ENCODE data around the gene MRPL43. TPM values are rescaled to one million over a fixed set of nuclear protein-coding genes. Genes with fewer than 3 reads are reported as not detected.

Gene MRPL43
- polyA plus RNA-seq, 2 of the 4 experiments (the other 2 are of a cell fraction) = 76.3 to 83.4 TPM

- ChIA-PET CTCF (interaction anchor here (1.3 to 25.8 kb wide), 6 partner anchors 11 to 137 kb away, joined by 3 to 608 read pairs (median 6); partner anchors contain the start of genes LZTS2, MRPL43 and TWNK), POLR2A (no interaction called here)
- no peak for TF ChIP-seq KDM5A (IDR thresholded peaks at IDR 0.05)
- TF ChIP-seq HMGXB4 (CRISPR knock-in tag; IDR thresholded peaks at IDR 0.05; ENCODE audit: borderline replicate concordance) = no peak
- TF ChIP-seq GATA3 (IDR thresholded peaks at IDR 0.05; ENCODE audit: borderline replicate concordance) = no peak
- no peak for TF ChIP-seq EHMT2 (IDR thresholded peaks at IDR 0.05; ENCODE audit: low read depth)
- no peak for TF ChIP-seq ELK1 (IDR thresholded peaks at IDR 0.05; ENCODE audit: low read depth, low read length)
- FAIRE-seq (no peak), ATAC-seq (no peak), DNase-seq (ENCODE audit: low read depth in 1 of 2, low spot score in 1 of 2) (no peak)
- 97% methylated on average over 19 of the region's 23 CpGs for WGBS (ENCODE audit: missing lambda C conversion rate)
- H3K4me3 ChIP-seq = no peak overlapping the region
- H3K4me1 ChIP-seq = peaks cover 17% of the 10 kb centered on the region
- no peaks in the 10 kb centered on the region for H3K9me3 ChIP-seq
- H3K4me2 ChIP-seq = no peak overlapping the region
- no peak overlapping the region for H3K27ac ChIP-seq
Measured at GRCh38 chr10:101005361-101005760, 18.1 kb upstream of the MRPL43 start.

- H3K4me1 ChIP-seq = peaks cover 18% of the 10 kb centered on the region
- FAIRE-seq = no peak
- no peak for ATAC-seq
- H3K27ac ChIP-seq = no peak overlapping the region
- H3K4me2 ChIP-seq = no peak overlapping the region
- no peak for TF ChIP-seq ZFP36 (IDR thresholded peaks at IDR 0.05; ENCODE audit: borderline replicate concordance, partially characterized antibody)
- no peak overlapping the region for H3K4me3 ChIP-seq
- POLR2A ChIA-PET = no interaction called here
- WGBS (ENCODE audit: missing lambda C conversion rate) = 91% methylated on average over 7 of the region's 18 CpGs
- H3K9me3 ChIP-seq = no peaks in the 10 kb centered on the region
- CTCF ChIA-PET = interaction anchor here (1.0 to 25.8 kb wide), 9 partner anchors 8 to 63 kb away, joined by 3 to 608 read pairs (median 5); partner anchors contain the start of genes LZTS2, MRPL43 and TWNK
- no peak for DNase-seq (ENCODE audit: low read depth in 1 of 2, low spot score in 1 of 2)
Measured at GRCh38 chr10:101003639-101004206, 16.4 kb upstream of the MRPL43 start.

GRCh38 chr10:101002456-101002855 is 15.2 kb upstream of the MRPL43 start:
- Histone ChIP-seq H3K4me1 (peaks cover 20% of the 10 kb centered on the region), H3K9me3 (no peaks in the 10 kb centered on the region), H3K27ac (no peak overlapping the region), H3K4me2 (no peak overlapping the region), H3K4me3 (no peak overlapping the region)
- TF ChIP-seq KDM5A (IDR thresholded peaks at IDR 0.05) = no peak
- no peak for TF ChIP-seq ZSCAN20 (CRISPR knock-in tag; IDR thresholded peaks at IDR 0.05)
- no peak for TF ChIP-seq ZFP36 (IDR thresholded peaks at IDR 0.05; ENCODE audit: borderline replicate concordance, partially characterized antibody)
- no peak for TF ChIP-seq ZNF302 (CRISPR knock-in tag; IDR thresholded peaks at IDR 0.05)
- no peak for TF ChIP-seq ESRRA (IDR thresholded peaks at IDR 0.05; ENCODE audit: borderline replicate concordance, low read length)
- TF ChIP-seq HEYL (CRISPR knock-in tag; IDR thresholded peaks at IDR 0.05) = no peak
- no peak for TF ChIP-seq MAZ (IDR thresholded peaks at IDR 0.05; ENCODE audit: borderline replicate concordance, low read depth, low read length)
- TF ChIP-seq HDAC2 (IDR thresholded peaks at IDR 0.05) = no peak
- TF ChIP-seq POLR2A (IDR thresholded peaks at IDR 0.05; ENCODE audit: low read length) = no peak
- no peak for TF ChIP-seq SREBF2 (IDR thresholded peaks at IDR 0.05)
- no peak for TF ChIP-seq JUNB (IDR thresholded peaks at IDR 0.05)
- TF ChIP-seq GATA3 (IDR thresholded peaks at IDR 0.05; ENCODE audit: borderline replicate concordance) = no peak
- TF ChIP-seq FOSB (CRISPR knock-in tag; IDR thresholded peaks at IDR 0.05) = no peak
- no peak for ATAC-seq
- 92% methylated on average over 11 of the region's 11 CpGs for WGBS (ENCODE audit: missing lambda C conversion rate)
- CTCF ChIA-PET = interaction anchor here (0.7 to 25.8 kb wide), 8 partner anchors 8 to 60 kb away, joined by 3 to 608 read pairs (median 6); partner anchors contain the start of genes LZTS2, MRPL43 and TWNK
- no peak for DNase-seq (ENCODE audit: low read depth in 1 of 2, low spot score in 1 of 2)
- POLR2A ChIA-PET = no interaction called here
- FAIRE-seq = no peak

- Histone ChIP-seq H3K9me3 (no peaks in the 10 kb centered on the region), H3K27ac (no peak overlapping the region), H3K4me3 (no peak overlapping the region), H3K4me1 (peaks cover 21% of the 10 kb centered on the region), H3K4me2 (peak overlapping the region; percentile 89; the same call in 2 of the 3 replicates)
- no peak for FAIRE-seq
- ChIA-PET POLR2A (no interaction called here), CTCF (interaction anchor here (1.3 to 25.8 kb wide), 5 partner anchors 8 to 61 kb away, joined by 3 to 608 read pairs (median 145); partner anchors contain the start of genes LZTS2, MRPL43, PDZD7 and SFXN3)
- DNase-seq (ENCODE audit: low read depth in 1 of 2, low spot score in 1 of 2) = no peak
- ATAC-seq = no peak
- 92% methylated on average over 5 of the region's 5 CpGs for WGBS (ENCODE audit: missing lambda C conversion rate)
- TF ChIP-seq SMC3 (IDR thresholded peaks at IDR 0.05) (no peak), CBX2 (IDR thresholded peaks at IDR 0.05; ENCODE audit: borderline replicate concordance, low read depth) (no peak), KDM5A (IDR thresholded peaks at IDR 0.05) (no peak), USF2 (IDR thresholded peaks at IDR 0.05) (no peak), ZC3H11A (IDR thresholded peaks at IDR 0.05) (no peak), RNF2 (IDR thresholded peaks at IDR 0.05; ENCODE audit: borderline replicate concordance, low read depth) (no peak), REST (IDR thresholded peaks at IDR 0.05) (no peak), ESRRA (IDR thresholded peaks at IDR 0.05; ENCODE audit: borderline replicate concordance, low read length) (no peak), NPAS2 (CRISPR knock-in tag; IDR thresholded peaks at IDR 0.05; ENCODE audit: borderline replicate concordance) (no peak)
Measured at GRCh38 chr10:101001659-101002035, 14.3 kb upstream of the MRPL43 start.

All from A549 (cell line).